NCI-H2107 treated with DMSO at 0.1 percent for 48 hours (cell line): ENCODE results near the gene KIF23.
A peak's percentile ranks its signal among the peaks of the same experiment; 100 is the strongest.

Source experiments
- DNase-seq: peaks from one replicate; lab custom pipeline; 2025; ENCODE audit not compliant: unreplicated experiment; lab: John Stamatoyannopoulos, UW

KIF23 gene

GRCh38 chr15:69394556-69395282, 19.4 kb upstream of the KIF23 start:
- DNase-seq: no peak

GRCh38 chr15:69395460-69395859, 18.7 kb upstream of the KIF23 start:
- DNase-seq: no peak

GRCh38 chr15:69395991-69396390, 18.2 kb upstream of the KIF23 start:
- DNase-seq: no peak

GRCh38 chr15:69398491-69398891, 15.7 kb upstream of the KIF23 start:
- DNase-seq: no peak

- DNase-seq: peak; percentile 7
Measured at GRCh38 chr15:69400850-69401249, 13.3 kb upstream of the KIF23 start.

GRCh38 chr15:69402816-69403215, 11.3 kb upstream of the KIF23 start:
- no peak for DNase-seq

GRCh38 chr15:69403594-69403993, 10.6 kb upstream of the KIF23 start:
- no peak for DNase-seq

- no peak for DNase-seq
Measured at GRCh38 chr15:69405110-69405509, 9.0 kb upstream of the KIF23 start.

GRCh38 chr15:69407719-69408400, 6.3 kb upstream of the KIF23 start:
- DNase-seq: no peak

GRCh38 chr15:69408841-69409240, 5.3 kb upstream of the KIF23 start:
- no peak for DNase-seq

- peak; percentile 23 for DNase-seq
Measured at GRCh38 chr15:69410248-69410874, 3.8 kb upstream of the KIF23 start.

- no peak for DNase-seq
Measured at GRCh38 chr15:69412274-69412673, 1.9 kb upstream of the KIF23 start.

- no peak for DNase-seq
Measured at GRCh38 chr15:69412701-69413100, 1.4 kb upstream of the KIF23 start.

GRCh38 chr15:69414701-69415167, 585 bp downstream of the KIF23 start:
- DNase-seq: no peak

- DNase-seq: no peak
Measured at GRCh38 chr15:69415381-69415780, 1.2 kb downstream of the KIF23 start.

- DNase-seq: no peak
Measured at GRCh38 chr15:69417581-69417980, 3.4 kb downstream of the KIF23 start.

- no peak for DNase-seq
Measured at GRCh38 chr15:69421498-69421897, 7.3 kb downstream of the KIF23 start.

GRCh38 chr15:69422336-69422895, 8.3 kb downstream of the KIF23 start:
- DNase-seq: no peak

GRCh38 chr15:69424001-69424400, 9.9 kb downstream of the KIF23 start:
- DNase-seq: no peak

GRCh38 chr15:69424748-69425413, 10.7 kb downstream of the KIF23 start:
- DNase-seq: no peak

GRCh38 chr15:69433831-69434230, 19.7 kb downstream of the KIF23 start:
- DNase-seq: no peak
